Stimulated activated CD4-positive, alpha-beta T cell treated with anti-CD3 and anti-CD28 coated beads, TNF-alpha, amount 100 ng/mL, for 4 hours (primary cell): ENCODE results near the gene TMEM33.

Experiments used
- DNase-seq, 3 experiments: peaks; one replicate each; pipeline ENCODE4 v3.0.0-alpha.2; 2020; ENCODE audit warnings: low read depth in 3 of 3

TMEM33 gene

DNA sequence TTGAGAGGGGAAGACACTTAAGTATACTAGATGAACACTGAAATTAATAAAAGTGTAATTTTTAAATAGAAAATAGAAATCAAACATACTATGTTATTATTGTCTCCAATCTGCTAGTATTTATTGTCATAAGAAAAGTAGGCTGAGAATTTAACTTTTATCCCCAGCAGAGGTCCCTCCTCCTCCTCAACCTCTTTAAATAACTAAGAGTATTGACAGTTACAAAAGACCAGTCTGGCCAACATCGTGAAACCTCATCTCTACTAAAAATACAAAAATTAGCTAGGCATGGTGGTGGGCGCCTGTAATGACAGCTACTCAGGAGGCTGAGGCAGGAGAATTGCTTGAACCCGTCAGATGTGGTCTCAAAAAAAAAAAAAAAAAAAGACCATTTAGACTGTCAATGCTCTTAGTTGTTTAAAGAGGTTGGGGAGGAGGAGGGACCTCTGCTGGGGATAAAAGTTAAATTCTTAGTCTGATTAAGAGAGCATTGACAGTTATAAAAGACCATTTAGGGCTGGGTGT lies 59.3 kb downstream of the TMEM33 start:
- no peak for DNase-seq

DNA sequence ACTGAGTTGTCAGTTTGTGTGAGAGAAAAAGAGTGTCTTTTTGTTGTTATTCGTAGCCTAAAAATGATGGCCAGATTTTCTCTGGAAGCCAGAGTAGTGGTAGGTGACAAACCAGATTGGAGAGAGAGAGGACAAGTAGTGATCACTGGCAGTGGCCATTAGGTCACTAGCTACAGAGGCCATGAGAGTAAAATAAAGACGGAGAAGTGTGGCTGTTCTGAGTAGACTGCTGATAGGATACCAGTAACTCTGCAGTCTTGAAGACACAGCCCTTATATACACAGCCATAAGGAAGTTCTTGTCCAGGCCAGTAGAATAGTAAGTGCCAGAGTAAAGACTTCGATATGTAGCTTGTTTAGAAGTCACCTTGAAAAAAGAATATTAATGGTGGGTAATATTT lies 62.8 kb downstream of the TMEM33 start:
- DNase-seq = no peak

DNA sequence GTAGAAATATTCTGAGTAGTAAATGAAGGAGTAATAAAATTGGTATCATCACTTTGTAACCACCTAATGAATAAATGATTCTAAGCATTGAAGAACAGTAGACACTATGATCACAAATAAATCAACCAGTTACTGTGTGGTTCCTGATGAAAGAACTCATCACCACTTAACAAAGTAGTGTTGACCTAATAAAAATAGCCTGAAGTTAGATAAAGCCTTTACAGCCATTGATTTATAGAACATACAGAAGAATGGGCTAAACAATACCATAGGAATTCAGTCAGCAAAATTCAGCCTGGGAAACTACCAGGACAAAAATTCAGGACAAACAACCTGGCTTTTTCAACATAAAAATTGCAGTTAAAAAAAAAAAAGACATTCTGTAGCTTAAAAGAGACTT lies 64.1 kb downstream of the TMEM33 start:
- no peak for DNase-seq

DNA sequence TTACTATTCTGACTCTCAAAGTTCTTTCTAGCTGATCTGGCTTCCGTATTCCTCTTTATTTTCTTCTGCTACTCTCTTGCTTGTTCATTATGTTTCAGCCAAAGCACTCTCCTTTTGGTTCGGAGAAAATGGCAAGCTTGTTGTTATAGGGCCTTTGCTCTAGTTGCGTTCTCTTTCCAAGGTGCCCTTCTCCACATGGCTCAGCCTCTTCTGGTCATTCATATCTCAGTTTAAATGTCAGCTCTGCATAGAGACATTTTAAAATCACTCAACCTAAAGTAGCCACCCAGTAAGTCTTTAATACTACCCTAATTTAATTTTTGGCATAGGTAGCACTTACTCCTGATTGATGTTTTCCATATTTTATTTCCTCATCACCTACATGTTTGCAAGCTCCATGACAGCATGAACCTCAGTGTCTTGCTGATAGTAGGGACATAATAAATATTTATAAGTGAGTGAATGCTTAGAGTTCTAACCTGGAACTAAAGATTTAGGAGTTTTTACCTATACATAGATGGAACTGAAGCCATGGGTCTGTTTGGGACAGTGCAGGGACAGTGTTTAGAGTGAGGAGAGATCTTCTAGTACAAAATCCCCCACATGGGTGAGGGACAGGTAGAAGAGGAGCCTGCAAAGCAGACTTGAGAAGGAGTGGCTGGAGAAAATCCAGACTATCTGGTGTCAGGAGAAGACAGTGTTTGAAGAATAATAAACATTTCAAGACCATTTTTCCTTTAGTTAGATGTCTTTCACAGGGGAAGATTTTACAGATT lies 73.0 kb downstream of the TMEM33 start:
- no peak for DNase-seq
